DMS153 treated with DMSO at 0.1 percent for 48 hours (cell line): Measurements from ENCODE around the gene GCSAM.

Experiments used
- DNase-seq: peaks from one replicate; lab custom pipeline; 2025; ENCODE audit not compliant: unreplicated experiment; lab: John Stamatoyannopoulos, UW

The GCSAM gene, protein sequence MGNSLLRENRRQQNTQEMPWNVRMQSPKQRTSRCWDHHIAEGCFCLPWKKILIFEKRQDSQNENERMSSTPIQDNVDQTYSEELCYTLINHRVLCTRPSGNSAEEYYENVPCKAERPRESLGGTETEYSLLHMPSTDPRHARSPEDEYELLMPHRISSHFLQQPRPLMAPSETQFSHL

DNA sequence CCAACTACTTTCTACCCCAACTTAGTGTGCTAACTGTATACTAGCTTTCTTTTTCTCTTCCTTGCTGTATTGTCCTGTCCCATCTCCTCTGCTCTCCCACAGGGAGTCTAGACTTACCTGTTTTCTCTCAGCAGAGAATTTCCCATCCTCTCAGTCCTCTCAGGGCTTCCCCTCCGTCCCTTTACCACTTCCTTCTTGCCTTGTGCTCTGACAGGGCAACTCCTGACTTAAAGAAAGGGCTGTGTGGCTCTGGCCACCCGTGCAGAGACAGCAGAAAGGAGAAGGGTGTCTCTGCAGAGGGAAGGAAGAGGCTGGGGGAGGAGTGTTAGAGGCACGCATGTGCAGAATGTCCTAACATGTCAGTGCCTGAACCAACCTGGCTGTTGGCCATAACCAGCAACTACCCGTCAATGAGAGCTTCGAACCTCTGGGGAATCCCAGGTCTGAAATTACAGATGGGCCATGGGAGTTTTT lies at the start of gene GCSAM:
Gene GCSAM (minus strand): TSS at position 274 of the 474 bp plus-strand sequence. CDS start 128 bp downstream, at position 146.
- no peak for DNase-seq

DNA sequence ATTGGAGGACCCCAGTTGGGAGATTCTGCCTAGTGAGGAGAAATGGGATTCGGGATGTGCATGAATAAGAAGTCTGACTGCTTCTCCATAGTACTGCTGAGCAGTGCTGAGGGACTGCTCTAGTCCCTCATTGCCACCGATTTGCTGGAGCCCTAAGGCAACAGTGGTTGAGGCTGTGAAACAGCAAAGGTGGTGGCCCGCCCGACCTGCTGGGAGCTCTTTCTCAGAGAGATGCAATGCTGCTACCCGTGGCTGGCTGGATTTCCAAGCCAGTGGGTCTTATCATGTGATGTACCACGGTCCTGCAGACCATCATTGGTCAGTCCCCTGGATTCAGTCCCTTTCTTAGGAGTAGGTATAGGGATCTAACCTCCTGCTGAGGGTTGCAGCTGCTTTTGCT lies 42.6 kb upstream of the GCSAM start:
- no peak for DNase-seq

DNA sequence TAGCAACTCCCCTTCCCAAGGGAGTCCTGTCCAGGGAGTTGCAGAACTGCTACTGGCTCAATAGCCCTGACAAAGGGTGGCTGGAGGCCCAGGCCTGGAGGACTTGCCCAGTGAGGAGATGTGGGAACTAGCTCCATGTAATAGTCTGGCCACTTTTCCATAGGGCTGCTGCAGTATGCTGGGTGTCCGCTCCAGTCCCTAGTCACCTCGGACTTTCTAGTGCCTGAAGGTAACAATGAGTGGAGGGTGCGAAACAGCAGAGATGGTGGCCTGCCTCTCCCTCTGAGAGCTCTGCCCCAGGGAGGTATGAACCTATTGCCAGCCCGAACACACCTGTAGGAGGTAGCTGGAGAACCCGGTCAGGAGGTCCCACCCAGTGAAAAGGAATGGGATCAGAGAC lies 42.0 kb upstream of the GCSAM start:
- DNase-seq, result no peak

DNA sequence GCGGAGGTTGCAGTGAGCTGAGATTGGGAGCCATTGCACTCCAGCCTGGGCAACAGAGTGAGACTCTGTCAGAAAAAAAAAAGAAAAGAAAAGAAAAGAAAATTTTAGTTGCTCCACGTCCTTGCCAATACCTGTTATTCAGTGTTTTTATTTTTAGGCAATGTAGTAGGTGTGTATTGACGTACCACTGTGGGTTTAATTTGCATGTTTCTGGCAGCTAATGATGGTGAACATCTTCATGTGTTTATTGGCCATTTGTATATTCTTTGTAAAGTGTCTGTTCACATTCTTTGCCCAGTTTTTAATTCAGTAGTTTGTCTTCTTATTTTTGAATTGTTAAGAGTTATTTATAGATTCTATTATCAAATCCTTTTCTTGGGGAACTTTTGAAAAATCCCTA lies 38.1 kb upstream of the GCSAM start:
- no peak for DNase-seq

DNA sequence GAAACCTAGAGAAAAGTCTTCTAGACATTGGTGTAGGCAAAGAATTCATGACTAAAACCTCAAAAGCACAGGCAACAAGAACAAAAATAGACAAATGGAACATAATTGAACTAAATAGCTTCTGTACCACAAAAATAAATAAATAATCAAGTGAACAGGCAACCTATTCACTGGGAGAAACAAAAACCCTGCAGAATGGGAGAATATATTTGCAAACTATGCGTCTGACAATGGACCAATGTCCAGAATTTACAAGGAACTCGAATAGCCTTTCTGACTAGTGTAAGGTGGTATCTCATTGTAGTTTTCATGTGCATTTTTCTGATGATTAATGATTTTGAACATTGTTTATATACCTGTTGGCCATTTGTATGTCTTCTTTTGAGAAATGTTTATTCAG lies 37.0 kb upstream of the GCSAM start:
- DNase-seq, result no peak

DNA sequence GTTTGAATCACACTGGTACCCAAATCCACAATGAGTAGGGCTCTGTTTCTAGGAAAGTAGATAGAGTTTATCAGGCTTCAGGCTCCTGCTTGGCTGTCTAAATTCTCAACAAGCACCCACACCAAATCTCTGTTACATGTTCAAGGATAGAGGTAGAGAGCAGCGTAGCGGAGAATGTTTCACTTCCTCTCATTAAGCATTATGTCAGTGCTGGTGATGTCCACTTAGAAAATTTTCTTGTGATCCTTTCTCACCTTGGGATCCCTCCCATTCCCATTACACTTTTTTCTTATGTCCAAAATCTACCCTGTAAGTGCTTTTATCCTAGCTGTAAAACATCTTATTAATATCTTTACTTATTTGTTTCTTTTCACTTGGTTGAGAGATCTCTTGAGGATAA lies 34.7 kb upstream of the GCSAM start:
- DNase-seq, result no peak

DNA sequence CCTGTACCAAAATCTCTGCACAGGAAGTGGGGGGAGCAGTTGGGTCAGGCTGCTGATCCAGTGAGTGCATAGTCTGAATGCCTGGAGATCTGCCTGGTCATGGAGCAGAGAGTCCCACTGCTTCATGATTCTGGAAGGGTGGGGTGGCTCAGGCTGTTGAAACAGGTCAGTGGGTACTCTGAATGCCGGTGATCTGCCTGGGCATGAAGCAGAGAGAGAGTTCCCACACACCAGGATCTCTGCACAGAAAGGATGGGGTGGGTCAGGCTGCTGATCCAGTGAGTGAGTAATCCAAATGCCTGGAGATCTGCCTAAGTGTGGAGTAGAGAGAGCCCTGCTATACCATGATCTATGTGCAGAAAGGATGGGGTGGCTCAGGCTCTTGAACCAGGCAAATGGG lies 16.1 kb upstream of the GCSAM start:
- DNase-seq, result no peak

DNA sequence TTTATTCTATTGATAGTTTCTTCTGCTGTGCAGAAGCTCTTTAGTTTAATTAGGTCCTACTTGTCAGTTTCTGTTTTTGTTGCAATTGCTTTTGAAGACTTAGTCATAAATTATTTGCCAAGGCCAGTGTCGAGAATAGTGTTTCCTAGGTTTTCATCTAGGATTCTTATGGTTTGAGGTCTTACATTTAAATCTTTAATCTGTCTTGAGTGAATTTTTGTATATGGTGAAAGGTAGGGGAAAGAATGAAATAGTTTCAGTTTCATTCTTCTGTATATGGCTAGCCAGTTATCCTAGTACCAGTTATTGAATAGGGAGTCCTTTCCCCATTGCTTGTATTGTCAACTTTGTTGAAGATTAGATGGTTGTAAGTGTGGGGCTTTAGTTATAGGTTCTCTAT lies 10.6 kb upstream of the GCSAM start:
- DNase-seq, result no peak

DNA sequence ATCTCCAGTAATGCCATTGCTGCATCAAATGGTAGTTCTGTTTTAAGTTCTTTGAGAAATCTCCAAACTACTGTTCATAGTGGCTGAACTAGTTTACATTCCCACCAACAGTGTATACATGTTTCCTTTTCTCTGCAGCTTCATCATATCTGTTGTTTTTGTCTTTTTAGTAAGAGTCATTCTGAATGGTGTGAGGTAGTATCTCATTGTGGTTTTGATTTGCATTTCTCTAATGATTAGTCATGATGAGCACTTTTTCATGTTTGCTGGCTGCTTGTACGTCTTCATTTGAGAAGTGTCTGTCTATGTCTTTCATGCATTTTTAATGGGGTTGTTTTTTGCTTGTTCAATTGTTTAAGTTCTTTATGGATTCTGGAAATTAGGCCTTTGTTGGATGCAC lies 10.2 kb upstream of the GCSAM start:
- no peak for DNase-seq

DNA sequence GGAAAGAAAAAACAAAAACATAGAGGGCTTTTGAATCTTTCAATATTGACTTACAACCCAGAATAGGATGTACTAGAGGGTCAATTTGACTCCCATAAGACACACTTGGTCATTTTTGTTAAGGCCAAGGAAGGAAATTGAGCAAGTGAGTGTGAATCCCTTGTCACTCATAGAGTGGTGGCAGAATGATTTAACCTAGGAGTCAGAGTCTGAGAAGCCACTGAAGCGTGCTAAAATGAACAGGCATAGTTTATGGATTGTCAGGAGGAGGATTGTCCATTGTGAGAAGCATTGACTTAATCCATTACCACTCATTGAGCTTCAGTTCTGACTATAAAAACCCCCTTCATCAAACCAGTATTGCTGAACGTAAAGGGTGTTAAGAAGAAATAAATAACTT lies 8.2 kb upstream of the GCSAM start:
- no peak for DNase-seq

DNA sequence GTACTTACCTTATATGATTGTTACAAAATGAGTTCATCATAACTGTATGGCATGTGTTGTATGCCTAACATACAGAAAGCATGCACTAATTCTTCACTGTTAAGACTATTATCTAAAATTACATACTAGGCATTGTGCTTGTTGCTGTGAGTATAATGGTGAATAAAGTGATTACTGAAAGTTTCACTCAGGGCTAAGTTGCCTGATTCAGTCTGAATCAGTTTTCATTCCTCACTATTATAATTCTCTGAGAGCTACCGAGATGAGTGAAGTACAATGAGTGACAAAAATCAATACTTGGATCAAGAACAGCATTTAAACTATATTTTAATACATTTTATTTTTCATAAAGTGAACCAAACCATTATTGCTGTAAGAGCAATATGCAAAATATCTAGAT lies 7.5 kb upstream of the GCSAM start:
- no peak for DNase-seq

DNA sequence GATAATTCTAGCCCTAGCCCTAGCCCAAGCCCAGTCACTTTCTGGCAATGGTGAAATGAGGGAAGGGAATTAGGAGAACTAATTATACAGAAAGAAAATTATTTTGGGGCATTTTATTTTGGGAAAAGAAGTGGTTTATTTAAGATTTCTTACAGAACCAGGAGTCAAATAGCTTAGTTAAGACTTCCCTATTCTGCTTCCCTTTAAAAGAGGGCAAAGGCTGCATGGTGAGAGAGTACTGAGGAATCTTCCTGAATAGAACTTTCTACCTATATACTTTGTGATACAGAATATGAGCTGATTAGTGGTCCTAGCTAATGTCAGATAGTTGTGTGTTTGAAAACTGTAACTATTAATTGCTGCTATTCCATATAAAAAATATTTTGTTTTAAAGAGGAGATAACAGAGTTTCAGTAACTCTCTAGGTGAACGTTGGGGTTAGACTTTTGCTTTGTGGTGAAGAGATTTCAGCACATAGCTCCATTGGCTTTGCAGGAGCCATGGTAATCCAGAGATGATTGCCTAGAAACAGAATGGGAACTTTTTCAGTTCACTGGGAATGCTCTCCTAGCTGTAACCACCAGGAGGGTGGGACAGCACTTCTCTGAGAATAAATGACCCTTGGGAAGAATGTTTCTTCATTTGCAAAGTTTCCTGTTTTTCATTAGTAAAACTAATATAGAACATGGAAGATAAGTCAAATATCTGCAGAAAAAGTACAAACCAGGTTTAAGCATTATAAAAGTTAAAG lies 5.3 kb upstream of the GCSAM start:
- DNase-seq, result no peak

DNA sequence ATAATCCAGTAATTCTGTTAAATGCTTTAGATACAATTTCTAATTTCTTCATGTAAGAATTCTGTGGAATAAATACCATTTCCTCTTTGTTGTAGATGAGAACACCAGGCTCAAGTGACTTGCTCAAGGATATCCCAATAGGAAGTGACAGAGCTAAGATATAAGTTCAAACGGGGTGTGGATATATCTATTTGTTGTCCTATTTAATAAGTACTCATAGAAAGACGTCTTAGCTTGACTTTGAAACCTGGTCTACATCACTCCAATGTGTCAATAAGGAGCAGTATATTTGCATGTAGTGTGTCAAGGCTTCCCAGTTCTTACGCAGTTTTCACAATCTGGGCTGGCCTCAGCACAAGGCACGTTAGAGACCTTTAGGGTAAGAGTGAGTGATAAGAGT lies 4.7 kb upstream of the GCSAM start:
- DNase-seq, result no peak

DNA sequence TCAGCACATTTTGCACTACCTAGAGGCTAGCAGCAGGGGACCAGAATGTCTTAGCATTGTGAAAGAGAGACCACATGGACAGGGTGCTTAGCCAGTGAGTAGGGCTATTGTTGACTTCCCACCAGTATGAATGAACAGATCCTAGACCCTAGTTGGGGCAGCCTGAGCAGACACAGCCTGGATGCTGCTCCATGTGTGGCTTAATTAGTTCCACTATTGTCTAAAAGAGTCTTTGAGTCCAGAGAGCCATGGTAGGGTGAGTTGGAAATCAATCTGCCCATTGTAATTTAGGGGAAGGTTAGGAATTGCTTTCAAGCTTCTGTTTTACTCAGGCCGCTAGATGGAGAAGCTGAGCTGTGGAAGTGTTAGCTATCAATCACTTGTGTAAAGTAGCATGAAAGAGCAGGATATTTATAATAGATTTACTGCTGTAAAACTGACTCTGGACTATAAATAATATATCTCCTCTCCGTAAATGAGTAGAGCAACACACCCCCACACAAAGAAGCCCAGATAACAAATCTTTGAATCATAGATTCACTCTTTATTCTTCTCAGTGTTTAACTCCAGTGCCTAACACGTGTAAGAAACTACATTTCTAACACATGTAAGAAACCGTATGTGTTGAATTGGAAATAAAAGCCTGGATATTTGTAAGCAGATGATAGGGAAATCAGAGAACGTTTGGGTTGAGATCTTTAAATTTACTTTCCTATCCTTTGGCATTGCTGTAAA lies 4.1 kb upstream of the GCSAM start:
- peak; percentile 63 for DNase-seq

DNA sequence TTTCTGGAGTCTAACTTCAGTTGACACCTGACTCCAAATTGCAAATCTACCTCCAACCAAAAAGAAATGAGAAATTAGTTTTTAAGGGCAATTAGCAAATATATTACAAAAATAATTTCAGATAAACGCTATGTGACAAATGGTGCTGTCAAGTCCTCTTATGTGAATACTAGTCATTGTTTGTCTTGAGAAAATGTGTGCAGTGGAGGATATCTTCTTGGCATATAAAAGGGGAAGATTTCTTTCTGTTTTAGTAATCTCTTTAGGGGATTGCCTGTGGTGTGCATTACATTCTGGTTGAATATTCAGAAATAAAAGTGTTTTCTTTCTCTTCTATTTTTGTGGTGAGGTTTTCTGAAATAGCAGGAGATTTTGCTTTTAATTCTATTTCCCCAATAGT lies 3.0 kb upstream of the GCSAM start:
- DNase-seq, result no peak

DNA sequence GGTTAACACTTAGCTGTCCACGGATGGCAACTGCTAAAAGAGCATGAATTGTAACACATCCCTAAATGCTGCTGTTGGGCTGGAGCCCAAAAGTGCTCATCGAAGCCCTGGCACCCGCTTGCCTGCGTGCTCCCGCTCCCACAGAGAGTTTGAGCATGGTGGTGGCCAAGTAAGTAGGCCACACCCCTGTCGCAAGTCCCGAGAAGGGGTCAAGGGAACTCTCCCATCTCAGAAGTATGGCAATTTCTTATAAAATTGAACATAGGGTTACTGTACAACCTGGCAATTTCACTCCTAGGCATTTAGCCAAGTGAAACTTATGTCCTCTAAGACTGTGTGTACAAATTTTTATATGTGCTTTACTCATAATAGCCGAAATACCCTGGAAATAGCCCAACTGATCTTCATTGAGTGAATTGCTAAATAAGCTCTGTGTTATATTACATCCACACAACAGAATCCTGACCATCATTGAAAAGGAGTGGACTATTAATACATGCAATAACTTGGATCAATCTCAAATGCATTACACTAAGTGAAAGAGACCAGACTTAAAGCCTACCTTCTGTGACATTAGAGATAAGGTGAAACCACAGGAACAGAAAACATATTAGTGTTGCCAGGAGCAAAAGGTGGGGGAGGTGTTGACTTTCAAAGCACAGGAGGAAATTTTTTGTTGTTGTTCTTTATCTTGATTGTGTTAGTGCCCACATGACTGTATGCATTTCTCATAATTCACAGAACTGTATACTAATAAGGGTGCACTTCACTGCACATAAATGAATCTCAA lies 1.5 kb upstream of the GCSAM start:
- DNase-seq, result no peak

DNA sequence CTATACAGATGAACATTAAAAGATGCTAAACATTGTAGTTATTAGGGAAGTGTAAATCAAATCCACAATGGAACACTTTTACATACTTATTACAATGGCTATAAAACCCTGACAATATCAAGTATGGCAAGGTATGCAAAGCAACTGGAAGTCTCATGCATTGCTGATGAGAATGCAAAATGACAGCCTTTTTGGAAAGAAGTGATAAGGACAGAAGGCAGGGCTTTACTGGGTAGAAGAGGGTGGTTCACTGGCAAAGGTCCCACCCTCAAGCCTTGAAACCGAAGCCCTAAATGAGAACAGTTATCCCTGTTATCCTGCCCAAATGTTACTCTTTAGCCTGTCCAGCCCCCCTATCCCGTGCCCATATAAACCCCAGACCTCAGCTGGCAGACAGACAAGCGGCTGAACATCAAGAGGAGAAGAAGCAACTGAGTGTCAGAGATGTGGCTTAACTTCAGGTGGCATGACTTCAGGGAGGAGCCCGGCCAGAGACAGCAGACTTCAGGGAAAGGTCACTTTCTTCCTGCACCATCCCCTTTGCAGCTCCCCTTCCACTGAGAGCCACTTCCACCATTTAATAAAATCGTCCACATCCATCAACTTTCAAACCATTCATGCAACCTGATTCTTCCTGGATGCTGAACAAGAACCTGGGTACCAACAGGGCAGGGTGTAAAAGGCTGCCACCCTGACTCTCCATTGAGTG lies 732 bp upstream of the GCSAM start:
- DNase-seq, result no peak

DNA sequence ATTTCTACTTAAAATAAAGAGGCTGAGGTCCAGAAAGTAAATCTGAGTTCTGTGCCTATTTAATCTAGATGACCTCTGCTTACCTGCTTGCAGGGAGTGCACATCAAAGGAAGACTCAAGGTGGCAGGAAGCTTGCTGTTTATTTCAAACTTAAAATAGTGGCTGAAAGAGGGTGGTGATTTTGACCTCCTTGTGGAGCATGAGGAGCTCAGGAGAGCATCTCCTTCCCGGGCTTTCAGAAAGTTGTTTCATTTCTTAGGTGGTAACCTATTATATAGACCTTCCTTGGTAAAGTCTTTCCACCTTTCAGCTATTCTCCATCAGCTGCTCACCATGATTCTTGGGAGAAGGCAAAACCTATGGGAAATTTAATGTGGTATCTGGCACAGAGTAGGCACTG lies 494 bp downstream of the GCSAM start:
- no peak for DNase-seq

DNA sequence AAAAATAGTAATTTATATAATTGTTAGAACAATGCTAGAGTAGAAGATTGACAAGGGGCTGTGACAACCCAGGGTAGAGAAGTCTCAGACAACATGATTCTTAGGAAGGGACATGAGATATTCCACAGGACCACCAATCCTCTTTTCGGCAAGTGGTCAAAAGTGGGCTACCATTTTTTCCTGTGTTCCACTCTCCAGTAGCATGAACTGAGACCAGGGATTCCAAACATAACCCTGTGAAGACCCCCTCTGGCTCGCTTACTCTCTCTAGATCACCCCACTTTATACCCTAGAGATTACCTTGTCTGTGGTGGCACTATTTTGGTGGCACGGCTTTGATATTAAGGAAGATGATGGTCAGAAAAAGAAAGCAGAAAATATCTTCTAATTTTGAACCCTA lies 960 bp downstream of the GCSAM start:
- DNase-seq, result no peak

DNA sequence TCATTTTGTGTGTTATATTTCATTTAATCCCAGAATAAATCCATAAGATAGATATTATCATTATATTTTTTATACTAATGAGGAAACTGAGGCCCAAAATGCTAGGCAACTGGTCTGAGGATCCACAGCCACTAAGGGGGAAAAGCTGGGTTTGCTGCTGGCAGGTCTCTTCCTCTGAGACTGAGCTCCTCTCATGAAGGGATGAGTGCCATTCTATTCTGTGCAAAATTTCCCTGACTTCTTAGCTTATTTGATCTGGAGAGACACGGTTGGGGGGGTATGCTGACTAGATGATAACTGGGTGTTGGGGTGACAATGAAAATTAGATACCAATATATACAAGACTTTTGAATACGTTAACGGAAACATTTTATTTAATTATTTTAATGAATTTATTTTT lies 1.9 kb downstream of the GCSAM start:
- DNase-seq, result no peak

DNA sequence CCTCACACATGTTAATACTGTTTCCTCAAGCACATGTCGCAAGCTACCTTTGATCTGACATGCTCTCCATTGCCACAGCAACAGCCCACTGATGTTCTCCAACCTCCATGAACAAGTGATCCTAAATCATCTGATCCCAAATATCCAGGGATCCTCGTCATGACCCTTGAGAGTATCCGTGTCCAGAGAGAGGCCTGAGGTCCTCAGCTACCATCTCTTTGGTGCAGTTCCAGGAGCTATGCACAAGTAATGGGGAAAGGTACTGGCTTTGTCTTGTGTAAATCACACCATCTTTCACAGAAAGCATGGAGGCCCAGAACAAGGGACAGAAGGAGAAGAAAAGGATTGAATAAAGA lies 2.4 kb downstream of the GCSAM start:
- DNase-seq, result no peak
